NCI-H1694 treated with DMSO at 0.1 percent for 48 hours (cell line): ENCODE data around the gene KCNT1.

ENCODE experiments used
- DNase-seq: peaks from one replicate; lab custom pipeline; 2025; lab: John Stamatoyannopoulos, UW

Gene KCNT1

GRCh38 chr9:135699440-135699839 is 2.5 kb upstream of the KCNT1 start, which contains the start of gene SOHLH1:
Gene SOHLH1 (minus strand): TSS chr9:135699481. CDS start chr9:135699467, 14 bp downstream.
- DNase-seq: no peak

GRCh38 chr9:135700525-135700924 is 1.5 kb upstream of the KCNT1 start:
- DNase-seq: no peak

- DNase-seq: no peak
These were observed 672 bp upstream of the KCNT1 start for GRCh38 chr9:135701067-135701958.

- no peak for DNase-seq
These were observed 1.7 kb downstream of the KCNT1 start for GRCh38 chr9:135703726-135704125.

GRCh38 chr9:135704483-135704882 is 2.5 kb downstream of the KCNT1 start:
- no peak for DNase-seq

GRCh38 chr9:135705376-135705775 is 3.4 kb downstream of the KCNT1 start:
- DNase-seq: no peak

GRCh38 chr9:135706288-135706687 is 4.3 kb downstream of the KCNT1 start:
- DNase-seq: no peak

- no peak for DNase-seq
These were observed 5.5 kb downstream of the KCNT1 start for GRCh38 chr9:135707252-135708138.

GRCh38 chr9:135708164-135708563 is 6.2 kb downstream of the KCNT1 start:
- DNase-seq: no peak

- no peak for DNase-seq
These were observed 9.4 kb downstream of the KCNT1 start for GRCh38 chr9:135711391-135711790.

GRCh38 chr9:135711881-135712280 is 9.9 kb downstream of the KCNT1 start:
- no peak for DNase-seq

GRCh38 chr9:135712613-135713295 is 10.8 kb downstream of the KCNT1 start:
- no peak for DNase-seq

GRCh38 chr9:135714242-135715055 is 12.5 kb downstream of the KCNT1 start:
- DNase-seq: no peak

- no peak for DNase-seq
These were observed 13.1 kb downstream of the KCNT1 start for GRCh38 chr9:135715056-135715595.

GRCh38 chr9:135716045-135716444 is 14.1 kb downstream of the KCNT1 start:
- no peak for DNase-seq

- no peak for DNase-seq
These were observed 15.4 kb downstream of the KCNT1 start for GRCh38 chr9:135717410-135717809.

GRCh38 chr9:135718616-135719015 is 16.6 kb downstream of the KCNT1 start:
- peak; percentile 9 for DNase-seq

GRCh38 chr9:135719472-135719871 is 17.5 kb downstream of the KCNT1 start:
- no peak for DNase-seq

GRCh38 chr9:135722365-135722764 is 20.4 kb downstream of the KCNT1 start:
- no peak for DNase-seq

GRCh38 chr9:135724186-135724787 is 22.3 kb downstream of the KCNT1 start:
- no peak for DNase-seq
